Measurements from ENCODE around the gene CAMK2D. TPM values are rescaled to one million over a fixed set of nuclear protein-coding genes. Genes with fewer than 3 reads are reported as not detected.
"Not testable (repeated sequence)": the region's sequence is repeated elsewhere in the genome, so short reads cannot be mapped to it uniquely, and the experiment has no call there.

Gene CAMK2D
- total RNA-seq, 2 donors from 2014 or later, result 43.0 to 59.6 TPM

GRCh38 chr4:113700602-113701150 lies 60.9 kb downstream of the CAMK2D start:
- Mint-ChIP-seq H3K4me1 (ENCODE audit: low read depth in 2 of 2) (peaks cover 4 to 16% of the 10 kb centered on the region in 2 donors), H3K36me3 (no peaks in the 10 kb centered on the region), H3K27me3 (no peaks in the 10 kb centered on the region), H3K27ac (no peak overlapping the region), H3K9me3 (no peaks in the 10 kb centered on the region), H3K4me3 (no peak overlapping the region)
- ATAC-seq, result no peak
- DNase-seq (ENCODE audit: low spot score), result no peak

DNA sequence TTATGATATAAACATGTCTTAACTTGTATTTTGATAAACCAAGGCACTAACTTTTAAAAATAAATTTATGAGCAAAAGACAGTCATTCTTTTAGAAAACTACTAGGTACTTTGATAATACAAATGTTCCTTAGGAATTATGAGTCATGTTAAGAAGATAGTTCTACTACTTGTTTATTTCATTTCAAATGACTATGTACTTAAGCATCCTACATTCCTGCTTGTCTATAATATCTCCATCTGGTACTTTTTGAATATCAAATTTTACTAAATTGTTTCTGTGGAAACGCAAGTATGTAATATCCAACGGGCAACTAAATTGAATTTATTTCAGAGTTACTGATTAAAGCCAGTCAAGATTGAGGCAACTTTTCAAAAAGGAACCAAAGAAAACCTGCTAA lies 61.8 kb downstream of the CAMK2D start:
- no peak for DNase-seq (ENCODE audit: low spot score)
- H3K27ac Mint-ChIP-seq, result no peak overlapping the region
- ATAC-seq, result no peak
- H3K27me3 Mint-ChIP-seq, result no peaks in the 10 kb centered on the region
- no peaks in the 10 kb centered on the region for H3K9me3 Mint-ChIP-seq
- H3K36me3 Mint-ChIP-seq, result no peaks in the 10 kb centered on the region
- H3K4me3 Mint-ChIP-seq, result no peak overlapping the region
- peaks cover 4 to 14% of the 10 kb centered on the region in 2 donors for H3K4me1 Mint-ChIP-seq (ENCODE audit: low read depth in 2 of 2)

GRCh38 chr4:113697429-113697828 lies 64.1 kb downstream of the CAMK2D start:
- Mint-ChIP-seq H3K4me3 (no peak overlapping the region), H3K27ac (no peak overlapping the region), H3K36me3 (no peaks in the 10 kb centered on the region), H3K4me1 (ENCODE audit: low read depth in 2 of 2) (peaks cover 11 to 13% of the 10 kb centered on the region in 2 donors), H3K27me3 (no peaks in the 10 kb centered on the region), H3K9me3 (no peaks in the 10 kb centered on the region)
- ATAC-seq, result no peak
- no peak for DNase-seq (ENCODE audit: low spot score)

DNA sequence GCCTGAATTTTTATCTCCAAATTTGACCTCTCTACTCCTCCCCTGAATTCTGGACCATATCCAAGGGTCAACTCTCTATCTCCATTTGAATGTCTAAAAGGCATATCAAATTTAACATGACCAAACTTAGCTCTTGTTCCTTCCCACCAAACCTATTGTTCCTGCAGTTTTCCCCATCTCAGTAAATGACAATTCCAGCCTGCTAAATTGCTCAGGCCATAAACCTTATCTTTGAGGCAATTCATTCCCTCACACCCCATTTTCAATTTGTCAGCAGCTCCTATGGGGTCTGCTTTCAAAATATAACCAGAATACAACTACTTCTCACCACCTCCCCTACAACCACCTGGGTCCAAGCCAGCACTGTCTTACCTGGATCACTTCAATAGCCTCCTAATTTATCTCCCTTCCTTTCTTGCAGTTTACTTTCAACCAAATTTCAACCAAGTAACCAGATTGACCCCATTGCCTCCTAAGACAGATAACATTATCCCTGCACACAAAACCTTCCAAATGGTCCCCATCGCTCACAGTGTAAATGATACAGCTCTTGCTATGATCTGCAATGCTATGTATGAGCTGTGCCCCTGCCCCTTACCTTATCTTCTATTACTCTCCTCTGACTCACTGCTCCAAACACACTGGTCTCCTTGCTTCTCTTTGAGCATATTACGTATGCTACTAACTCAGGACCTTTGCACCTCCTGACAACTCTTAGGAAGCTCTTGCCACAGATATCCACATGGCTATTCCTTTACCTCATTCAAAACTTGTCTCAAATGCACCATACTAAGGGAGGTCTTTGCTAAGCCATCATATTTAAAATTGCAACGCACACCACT lies 66.0 kb downstream of the CAMK2D start:
- ATAC-seq (peak in 1 of 2 donors; percentile 9), DNase-seq (ENCODE audit: low spot score) (no peak)
- Mint-ChIP-seq H3K9me3 (no peaks in the 10 kb centered on the region), H3K27me3 (no peaks in the 10 kb centered on the region), H3K27ac (no peak overlapping the region), H3K4me3 (no peak overlapping the region), H3K36me3 (peaks cover 4% of the 10 kb centered on the region), H3K4me1 (ENCODE audit: low read depth in 2 of 2) (peaks cover 11 to 12% of the 10 kb centered on the region in 2 donors)

DNA sequence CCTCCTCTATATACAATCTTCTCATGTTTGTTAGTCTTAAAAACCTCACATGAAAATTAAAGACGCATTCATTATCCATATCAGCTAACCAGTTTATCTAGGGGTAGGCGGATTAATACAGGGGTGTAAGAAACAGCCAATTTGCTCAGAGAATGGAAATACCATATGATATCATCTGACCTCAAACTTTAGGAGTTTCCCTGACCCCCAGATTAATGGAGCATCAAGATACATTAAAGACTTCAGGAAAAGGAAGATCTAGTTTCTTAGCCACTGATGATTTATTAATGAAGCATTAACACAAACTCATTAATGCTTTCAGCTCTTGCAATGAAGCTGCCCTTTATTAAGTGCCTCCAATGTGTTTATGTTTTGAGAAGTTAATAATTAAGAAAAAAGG lies 67.5 kb downstream of the CAMK2D start:
- H3K27ac Mint-ChIP-seq, result peak overlapping the region in 1 of 2 donors; percentile 52
- no peak for ATAC-seq
- peak overlapping the region; percentile 14 for H3K4me3 Mint-ChIP-seq
- H3K27me3 Mint-ChIP-seq, result no peaks in the 10 kb centered on the region
- H3K4me1 Mint-ChIP-seq (ENCODE audit: low read depth in 2 of 2), result peaks cover 13 to 22% of the 10 kb centered on the region in 2 donors
- H3K9me3 Mint-ChIP-seq, result no peaks in the 10 kb centered on the region
- DNase-seq (ENCODE audit: low spot score), result no peak
- H3K36me3 Mint-ChIP-seq, result peaks cover 10% of the 10 kb centered on the region

DNA sequence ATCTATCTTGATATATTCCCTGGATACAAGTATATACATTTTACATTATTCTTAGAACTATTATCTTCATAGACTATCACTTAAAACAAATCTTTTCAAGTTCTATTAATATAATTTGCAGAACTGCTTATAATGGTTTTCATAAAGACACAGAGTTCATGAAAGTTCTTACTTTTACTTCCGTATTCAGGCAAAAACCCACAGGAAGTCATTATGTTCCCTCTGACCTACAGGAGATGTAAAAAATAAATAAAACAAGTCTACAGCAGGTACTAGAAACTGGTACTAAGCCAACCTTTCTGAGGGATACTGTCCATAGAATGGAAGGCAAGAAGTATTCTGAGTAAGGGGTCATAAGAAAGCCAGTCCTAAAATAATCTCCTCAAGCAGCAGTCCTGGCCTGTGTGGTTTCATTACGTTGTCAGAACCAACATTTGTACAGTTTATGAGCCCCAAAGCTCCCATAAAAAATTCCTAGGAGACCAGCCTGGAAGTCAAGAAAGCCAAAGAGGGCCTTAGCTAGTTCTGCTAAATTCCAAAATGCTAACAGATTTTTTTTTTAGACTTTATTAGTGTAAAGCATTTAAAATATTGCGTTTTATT lies 68.6 kb downstream of the CAMK2D start:
- peaks cover 15% of the 10 kb centered on the region for H3K36me3 Mint-ChIP-seq
- peak overlapping the region; percentile 58 for H3K4me3 Mint-ChIP-seq
- ATAC-seq (no peak), DNase-seq (ENCODE audit: low spot score) (no peak)
- no peaks in the 10 kb centered on the region for H3K9me3 Mint-ChIP-seq
- peak overlapping the region; percentile 66 to 71 for H3K27ac Mint-ChIP-seq
- peaks cover 19 to 31% of the 10 kb centered on the region in 2 donors for H3K4me1 Mint-ChIP-seq (ENCODE audit: low read depth in 2 of 2)
- no peaks in the 10 kb centered on the region for H3K27me3 Mint-ChIP-seq

GRCh38 chr4:113691676-113692075 lies 69.9 kb downstream of the CAMK2D start:
- H3K27me3 Mint-ChIP-seq, result no peaks in the 10 kb centered on the region
- no peaks in the 10 kb centered on the region for H3K9me3 Mint-ChIP-seq
- H3K4me1 Mint-ChIP-seq (ENCODE audit: low read depth in 2 of 2), result peaks cover 25 to 41% of the 10 kb centered on the region in 2 donors
- H3K36me3 Mint-ChIP-seq, result peaks cover 21% of the 10 kb centered on the region
- no peak overlapping the region for H3K27ac Mint-ChIP-seq
- ATAC-seq (no peak), DNase-seq (ENCODE audit: low spot score) (no peak)
- H3K4me3 Mint-ChIP-seq, result no peak overlapping the region

DNA sequence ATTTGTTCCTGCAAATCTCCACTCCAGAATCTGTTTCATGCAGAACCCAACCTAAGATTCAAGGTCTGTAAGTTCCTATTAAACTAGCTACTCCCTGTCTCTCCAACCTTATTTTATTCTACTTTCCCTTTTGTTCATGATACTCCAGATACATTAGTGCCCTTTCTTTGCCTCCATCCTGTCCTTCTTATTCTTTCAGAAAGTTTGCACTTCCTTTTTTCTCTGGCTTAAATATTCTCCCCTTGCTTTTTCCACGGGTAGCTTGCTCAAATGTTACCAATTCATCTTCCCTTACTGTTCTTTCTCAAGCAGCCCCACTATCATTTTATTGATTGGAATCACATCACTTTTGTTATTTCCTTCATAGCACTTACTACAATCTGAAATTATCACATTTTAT lies 72.1 kb downstream of the CAMK2D start:
- no peak overlapping the region for H3K4me3 Mint-ChIP-seq
- H3K9me3 Mint-ChIP-seq, result no peaks in the 10 kb centered on the region
- H3K27ac Mint-ChIP-seq, result no peak overlapping the region
- no peak for ATAC-seq
- H3K36me3 Mint-ChIP-seq, result peaks cover 21% of the 10 kb centered on the region
- H3K27me3 Mint-ChIP-seq, result no peaks in the 10 kb centered on the region
- peaks cover 31 to 47% of the 10 kb centered on the region in 2 donors for H3K4me1 Mint-ChIP-seq (ENCODE audit: low read depth in 2 of 2)
- DNase-seq (ENCODE audit: low spot score), result no peak

- Mint-ChIP-seq H3K27ac (peak overlapping the region; percentile 40 to 50), H3K27me3 (no peaks in the 10 kb centered on the region), H3K36me3 (peaks cover 29% of the 10 kb centered on the region), H3K9me3 (no peaks in the 10 kb centered on the region), H3K4me3 (peak overlapping the region; percentile 54), H3K4me1 (ENCODE audit: low read depth in 2 of 2) (peaks cover 39 to 57% of the 10 kb centered on the region in 2 donors)
- ATAC-seq, result no peak
- no peak for DNase-seq (ENCODE audit: low spot score)
These were observed 74.3 kb downstream of the CAMK2D start for GRCh38 chr4:113687067-113687718.

DNA sequence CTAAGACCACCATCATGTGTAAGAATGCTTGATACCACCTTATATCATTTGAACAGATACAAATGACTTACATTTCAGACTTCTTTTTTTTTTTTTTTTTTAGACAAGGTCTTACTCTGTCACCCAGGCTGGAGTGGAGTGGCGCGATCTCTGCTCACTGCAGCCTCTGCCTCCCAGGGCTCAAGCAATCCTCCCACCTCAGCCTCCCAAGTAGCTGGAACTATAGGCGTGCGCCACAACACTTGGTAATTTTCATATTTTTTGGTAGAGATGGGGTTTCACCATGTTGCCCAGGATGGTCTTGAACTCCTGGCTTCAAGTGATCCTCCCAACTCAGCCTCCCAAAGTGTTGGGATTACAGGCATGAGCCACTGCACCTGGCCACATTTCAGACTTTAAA lies 76.4 kb downstream of the CAMK2D start:
- not testable (repeated sequence) for H3K9me3 Mint-ChIP-seq; ATAC-seq; DNase-seq (ENCODE audit: low spot score); H3K27me3 Mint-ChIP-seq
- H3K4me1 Mint-ChIP-seq (ENCODE audit: low read depth in 2 of 2), result peaks cover 43 to 55% of the 10 kb centered on the region in 2 donors
- peak overlapping the region; percentile 80 for H3K4me3 Mint-ChIP-seq
- H3K27ac Mint-ChIP-seq, result peak overlapping the region; percentile 78 to 89
- peaks cover 32% of the 10 kb centered on the region for H3K36me3 Mint-ChIP-seq

DNA sequence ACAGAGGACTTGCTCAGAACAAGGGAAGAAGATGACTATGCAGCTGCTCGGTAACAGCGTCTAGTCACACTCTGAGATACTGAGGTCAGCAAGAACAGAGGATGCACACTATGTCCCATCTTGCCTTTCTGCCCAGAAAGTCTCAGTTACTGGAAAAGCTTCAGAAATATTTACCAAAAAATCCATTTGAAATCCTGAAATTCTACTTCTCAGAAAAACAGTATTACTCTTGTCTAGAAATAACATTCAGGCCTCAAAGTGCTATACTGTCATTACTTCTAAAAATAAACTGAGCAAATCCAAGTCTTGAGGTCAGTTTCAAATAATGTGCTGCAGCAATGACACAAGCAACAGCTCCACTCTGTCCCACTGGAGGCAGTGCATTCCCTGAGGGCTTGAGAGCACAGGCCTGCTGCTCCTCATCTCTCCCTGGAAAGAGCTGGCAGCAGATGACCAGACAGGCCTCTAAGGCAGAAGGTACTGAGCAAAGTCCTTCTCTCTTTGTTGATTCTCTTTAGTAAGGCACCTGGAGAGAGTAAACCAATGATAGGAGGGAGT lies 76.9 kb downstream of the CAMK2D start:
- Mint-ChIP-seq H3K9me3 (peaks cover 3% of the 10 kb centered on the region), H3K27me3 (no peaks in the 10 kb centered on the region), H3K4me1 (ENCODE audit: low read depth in 2 of 2) (peaks cover 45 to 51% of the 10 kb centered on the region in 2 donors), H3K27ac (peak overlapping the region; percentile 78 to 89), H3K36me3 (peaks cover 33% of the 10 kb centered on the region), H3K4me3 (peak overlapping the region; percentile 80)
- no peak for DNase-seq (ENCODE audit: low spot score)
- ATAC-seq, result peak; percentile 87 to 95

DNA sequence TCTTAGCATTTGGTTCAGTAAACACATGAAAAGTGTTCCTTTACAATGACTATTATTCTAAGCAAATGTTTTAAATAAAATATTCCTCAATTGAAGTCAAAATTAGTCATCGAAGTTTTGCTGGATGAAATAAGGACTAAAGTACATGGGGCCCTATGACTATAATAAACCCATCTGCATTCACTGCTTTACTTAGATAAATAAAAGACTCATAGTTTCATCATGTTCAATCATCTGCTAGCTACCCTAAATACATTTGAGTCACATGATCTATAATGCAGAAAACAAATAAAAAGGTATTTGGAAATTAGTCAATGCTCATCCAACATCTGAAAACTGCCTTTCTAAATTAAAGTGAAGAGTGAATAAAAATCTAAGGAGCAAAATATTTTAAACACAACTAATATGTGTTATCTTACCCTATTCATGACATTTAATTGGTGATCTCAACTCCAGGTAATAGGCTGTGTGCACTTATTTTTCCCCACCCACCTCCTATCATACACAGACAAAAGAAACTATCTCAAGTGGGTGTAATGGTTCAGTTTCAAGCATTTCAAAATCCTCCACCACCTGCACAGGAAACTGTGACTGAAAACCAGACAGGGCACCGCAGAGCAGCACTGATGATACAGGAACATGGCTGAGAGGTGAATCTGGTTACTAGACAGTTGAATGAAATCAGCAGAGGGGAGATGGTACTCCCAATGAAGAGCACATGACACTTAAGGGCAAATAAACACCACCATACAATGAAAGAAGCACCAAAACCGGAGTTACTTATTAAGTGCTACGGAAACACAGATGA lies 78.6 kb downstream of the CAMK2D start:
- Mint-ChIP-seq H3K4me3 (peak overlapping the region; percentile 80), H3K4me1 (ENCODE audit: low read depth in 2 of 2) (peaks cover 35 to 43% of the 10 kb centered on the region in 2 donors), H3K9me3 (peaks cover 3% of the 10 kb centered on the region), H3K27me3 (no peaks in the 10 kb centered on the region), H3K27ac (peak overlapping the region; percentile 78 to 89), H3K36me3 (peaks cover 29% of the 10 kb centered on the region)
- DNase-seq (ENCODE audit: low spot score) (peak; percentile 65), ATAC-seq (peak; percentile 82 to 89)

DNA sequence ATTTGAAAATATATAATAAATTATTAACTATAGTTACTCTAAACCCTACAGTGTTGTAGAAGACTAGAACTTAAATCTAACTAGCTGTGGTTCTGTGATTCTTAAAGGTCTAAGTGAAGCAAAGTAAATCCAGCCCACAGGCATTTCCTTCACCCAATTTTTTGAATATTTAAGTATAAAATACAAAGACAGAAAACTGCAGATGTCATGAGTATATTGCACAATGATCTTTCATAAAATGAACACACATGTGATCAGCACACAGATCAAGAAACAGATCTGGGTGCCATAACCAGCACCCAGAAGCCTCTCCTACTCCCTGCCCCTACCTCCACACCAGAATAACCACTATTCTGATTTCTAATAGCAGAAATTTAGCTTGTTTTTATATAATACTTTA lies 82.9 kb downstream of the CAMK2D start:
- Mint-ChIP-seq H3K4me1 (ENCODE audit: low read depth in 2 of 2) (peaks cover 32 to 46% of the 10 kb centered on the region in 2 donors), H3K4me3 (no peak overlapping the region), H3K36me3 (peaks cover 31% of the 10 kb centered on the region), H3K27ac (peak overlapping the region in 1 of 2 donors; percentile 36), H3K27me3 (no peaks in the 10 kb centered on the region), H3K9me3 (peaks cover 8% of the 10 kb centered on the region)
- no peak for ATAC-seq
- no peak for DNase-seq (ENCODE audit: low spot score)

Data from natural killer cell treated with Interleukin-12 subunit alpha and Interleukin-12 subunit beta and Interleukin-15 and Interleukin-18, amount 100 ng/mL, for 72 hours (primary cell).